Stimulated activated CD8-positive, alpha-beta memory T cell treated with anti-CD3 and anti-CD28 coated beads, Interleukin-7, amount 100 ng/mL, for 4 hours (primary cell): ENCODE results near the gene ANKS1B.
"Not testable (repeated sequence)": the region's sequence is repeated elsewhere in the genome, so short reads cannot be mapped to it uniquely, and the experiment has no call there.

ENCODE experiments used
- DNase-seq, 2 donors: peaks; one replicate each; pipeline ENCODE4 v3.0.0-alpha.2; 2020; ENCODE audit warnings: low read depth in 2 of 2

ANKS1B gene

GRCh38 chr12:99019798-99020197 is 964.9 kb downstream of the ANKS1B start:
- no peak for DNase-seq

GRCh38 chr12:99017971-99018370 is 966.8 kb downstream of the ANKS1B start:
- DNase-seq, result no peak

GRCh38 chr12:99009654-99010296 is 975.0 kb downstream of the ANKS1B start:
- no peak for DNase-seq

GRCh38 chr12:99005601-99006000 is 979.1 kb downstream of the ANKS1B start:
- DNase-seq, result no peak

GRCh38 chr12:99004799-99005466 is 979.8 kb downstream of the ANKS1B start:
- DNase-seq, result no peak

- no peak for DNase-seq
Observed at GRCh38 chr12:99002731-99003130, 982.0 kb downstream of the ANKS1B start.

DNA sequence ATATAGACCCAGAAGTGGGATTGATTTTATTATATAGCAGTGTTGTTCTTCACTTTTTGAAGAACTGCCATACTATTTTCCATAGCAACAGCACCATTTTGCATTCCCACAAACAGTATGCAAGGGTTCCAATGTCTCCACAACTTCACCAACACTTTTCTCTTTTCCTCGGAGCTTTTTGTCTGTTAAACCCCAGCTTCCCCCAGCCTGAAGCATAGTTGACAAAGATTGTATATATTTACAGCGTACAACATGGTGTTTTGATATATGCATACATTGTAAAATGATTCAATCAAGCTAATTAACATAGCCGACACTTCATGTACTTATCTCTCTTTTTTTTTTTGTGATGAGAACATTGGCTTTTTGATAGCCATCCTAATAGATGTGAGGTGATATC is 982.6 kb downstream of the ANKS1B start:
- no peak for DNase-seq

DNA sequence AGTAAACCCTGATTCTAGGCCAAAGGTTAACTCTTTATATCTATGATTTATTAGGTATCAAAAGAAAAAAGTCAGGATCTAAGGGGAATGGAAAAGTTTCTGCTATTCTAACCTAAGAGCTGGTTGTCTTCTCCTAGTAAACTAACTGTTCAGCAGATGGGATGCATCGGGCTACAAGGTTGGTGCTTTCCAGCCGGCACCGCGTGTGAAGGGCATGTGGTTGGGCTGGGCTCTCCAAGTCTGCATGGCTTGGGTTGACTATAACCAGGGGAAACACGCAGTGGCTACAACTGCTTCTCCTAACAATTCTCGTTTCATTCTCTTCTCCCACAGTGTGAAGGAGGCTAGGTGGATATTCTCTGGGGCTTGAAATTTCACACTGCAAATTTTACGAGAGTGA is 985.2 kb downstream of the ANKS1B start:
- DNase-seq, result no peak

DNA sequence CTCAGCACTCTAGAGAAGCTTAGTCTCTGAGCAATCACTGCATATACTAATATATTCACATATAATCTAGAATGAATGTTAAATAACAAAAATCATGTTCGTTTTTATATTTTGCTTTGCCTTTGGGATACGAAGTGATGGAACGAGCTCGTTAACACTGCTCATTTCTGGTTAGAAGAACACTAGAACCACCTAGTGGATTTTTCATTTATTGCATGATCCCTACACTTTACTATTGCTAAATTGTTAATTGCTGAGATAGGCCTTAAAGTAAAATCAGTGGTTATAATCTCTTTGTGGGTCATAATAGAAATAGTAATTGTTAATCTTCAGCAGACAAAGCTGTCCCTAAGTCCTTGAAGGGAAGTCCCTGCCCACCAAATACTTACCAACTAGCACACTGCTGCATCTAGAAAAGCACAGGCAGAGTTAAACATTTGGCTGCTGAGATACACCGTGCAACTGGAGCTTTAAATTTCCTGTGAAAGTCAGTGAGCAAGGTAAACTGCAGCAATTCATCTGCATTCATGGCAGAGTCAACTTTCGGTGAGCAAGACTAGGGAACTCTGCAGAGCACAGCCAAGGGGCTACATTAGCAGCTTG is 985.9 kb downstream of the ANKS1B start:
- no peak for DNase-seq

DNA sequence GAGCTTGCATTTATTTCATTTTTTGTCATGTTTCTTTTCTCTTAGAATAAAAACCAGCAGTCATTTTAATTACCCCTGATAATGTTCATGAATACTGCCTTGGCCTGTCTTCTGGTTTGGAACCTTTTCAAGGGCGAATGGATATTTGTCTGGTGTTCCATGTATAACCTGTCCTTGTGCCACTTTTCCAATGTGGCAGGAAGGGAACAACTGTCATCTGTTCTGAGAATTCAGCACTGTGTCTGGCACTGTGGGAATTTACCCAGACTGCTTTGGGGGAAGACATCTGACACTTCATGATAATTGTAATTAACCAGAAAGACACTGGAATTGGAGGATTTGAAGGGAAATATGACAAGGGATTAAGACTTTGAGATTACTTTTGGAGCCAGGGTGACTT is 986.8 kb downstream of the ANKS1B start:
- no peak for DNase-seq

DNA sequence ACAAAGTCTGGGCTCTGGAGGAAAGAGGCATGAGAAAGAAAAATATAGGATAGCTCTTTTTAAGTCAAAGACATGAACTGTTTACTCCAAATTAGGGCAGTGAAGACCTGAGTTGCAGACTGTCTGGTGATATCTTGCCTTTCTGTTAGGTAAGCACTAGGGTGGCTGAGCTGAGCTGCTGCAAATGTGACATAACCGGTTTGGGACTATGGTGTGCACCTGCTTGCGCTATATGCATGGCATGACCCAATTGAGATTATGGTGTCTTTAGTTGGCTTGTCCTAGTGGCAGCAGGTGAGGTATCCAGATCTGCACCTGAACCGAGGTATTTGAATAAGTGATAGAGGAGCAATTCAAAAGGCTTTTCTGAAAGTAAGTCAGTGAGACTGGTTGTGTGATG is 994.1 kb downstream of the ANKS1B start:
- no peak for DNase-seq

- DNase-seq, result no peak
Observed at GRCh38 chr12:98985156-98985555, 999.6 kb downstream of the ANKS1B start.

- no peak for DNase-seq
Observed at GRCh38 chr12:98983647-98984046, 1001.1 kb downstream of the ANKS1B start.

DNA sequence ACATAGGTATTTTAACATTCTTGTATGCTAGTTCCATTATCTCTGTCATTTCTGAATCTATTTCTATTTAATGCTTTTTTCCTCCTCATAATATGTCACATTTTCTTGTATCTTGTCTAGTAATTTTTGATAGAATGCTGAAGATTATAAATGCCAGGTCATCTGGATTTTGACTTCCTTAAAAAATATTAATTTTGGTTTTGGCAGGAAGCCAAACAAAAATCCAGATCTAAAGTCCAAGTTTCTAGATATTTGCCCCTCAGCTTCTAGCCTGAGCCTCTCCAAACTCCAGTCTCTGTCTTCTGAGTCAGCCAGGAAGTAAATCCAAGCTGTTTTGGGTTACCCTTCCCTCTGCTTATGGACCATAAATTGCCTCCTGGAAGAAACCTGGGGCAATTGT is 1004.2 kb downstream of the ANKS1B start:
- no peak for DNase-seq

GRCh38 chr12:98977186-98977585 is 1007.5 kb downstream of the ANKS1B start:
- DNase-seq, result no peak

DNA sequence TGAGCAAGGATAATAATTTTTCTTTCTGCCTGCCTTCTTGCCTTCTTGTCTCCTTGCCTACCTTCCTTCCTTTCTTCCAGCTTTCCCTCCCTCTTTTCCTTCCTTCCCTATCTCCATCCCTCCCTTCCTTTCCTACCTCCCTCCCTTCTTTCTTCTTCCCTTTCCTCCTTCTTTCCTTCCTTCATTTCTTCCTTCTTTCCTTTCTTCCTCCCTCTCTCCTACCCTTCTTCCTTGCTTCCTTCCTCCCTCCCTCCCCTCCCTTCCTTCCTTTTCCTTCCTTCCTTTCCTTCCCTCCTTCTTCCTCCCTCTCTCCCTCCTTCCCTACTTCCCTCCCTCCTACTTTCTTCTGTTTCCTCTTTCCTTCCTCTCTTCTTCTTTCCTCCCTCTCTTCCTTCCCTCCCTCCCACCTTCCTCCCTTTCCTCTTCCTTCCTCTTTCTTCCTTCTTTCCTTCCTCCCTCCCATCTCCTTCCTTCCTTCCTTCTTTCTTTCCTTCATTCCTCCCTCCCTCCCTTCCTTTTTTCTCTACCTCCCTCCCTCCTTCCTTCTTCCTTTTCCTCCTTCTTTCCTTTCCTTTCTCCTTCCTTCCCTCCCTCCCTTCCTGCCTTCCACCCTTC is 1009.9 kb downstream of the ANKS1B start:
- no peak for DNase-seq

- DNase-seq, result no peak
Observed at GRCh38 chr12:98973395-98973794, 1011.3 kb downstream of the ANKS1B start.

GRCh38 chr12:98970950-98971349 is 1013.8 kb downstream of the ANKS1B start:
- DNase-seq, result no peak

- no peak for DNase-seq
Observed at GRCh38 chr12:98970210-98970609, 1014.5 kb downstream of the ANKS1B start.

- DNase-seq, result no peak
Observed at GRCh38 chr12:98968896-98969295, 1015.8 kb downstream of the ANKS1B start.

DNA sequence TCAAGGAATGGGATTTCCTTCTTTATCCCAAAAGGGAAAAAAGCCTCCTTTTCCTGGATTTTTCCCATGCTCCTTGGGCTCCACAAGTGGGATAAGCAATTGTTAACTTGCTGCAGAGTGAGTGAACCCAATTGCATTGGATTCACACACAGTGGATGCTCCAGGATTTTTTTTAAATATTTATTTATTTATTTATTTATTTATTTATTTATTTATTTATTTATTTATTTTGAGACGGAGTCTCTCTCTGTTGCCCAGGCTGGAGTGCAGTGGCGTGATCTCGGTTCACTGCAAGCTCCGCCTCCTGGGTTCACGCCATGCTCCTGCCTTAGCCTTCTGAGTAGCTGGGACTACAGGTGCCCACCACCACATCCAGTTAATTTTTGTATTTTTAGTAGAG is 1027.6 kb downstream of the ANKS1B start:
- not testable (repeated sequence) for DNase-seq

- no peak for DNase-seq
Observed at GRCh38 chr12:98955284-98955683, 1029.5 kb downstream of the ANKS1B start.

- DNase-seq, result no peak
Observed at GRCh38 chr12:98954506-98954905, 1030.2 kb downstream of the ANKS1B start.
